WTC11 (cell line): Measurements from ENCODE around the gene LGMN. TPM values are rescaled to one million over a fixed set of nuclear protein-coding genes. Genes with fewer than 3 reads are reported as not detected.
A peak's percentile ranks its signal among the peaks of the same experiment; 100 is the strongest.

ENCODE experiments used
- ATAC-seq: fragments of 200-7000 bp; cut with Tn5 transposase; 2 replicates; pipeline ENCODE4 v1.10.0; 2021; ENCODE audit warnings: mild to moderate bottlenecking, moderate library complexity
- CTCF ChIA-PET: fragments of 300-600 bp; sonication (Branson Sonifier 250); formaldehyde crosslinking; loops from one replicate; lab custom pipeline; 2021; ENCODE audit warnings: antibody characterized with exemption; lab: Charles Lee
- POLR2A ChIA-PET: fragments of 350-600 bp; sonication (Branson Sonifier 250); formaldehyde crosslinking; loops from one replicate; lab custom pipeline; 2021; ENCODE audit warnings: antibody characterized with exemption; lab: Charles Lee
- DNase-seq: peaks from one replicate; pipeline ENCODE4 v3.0.0; 2021; ENCODE audit warnings: low spot score
- H3K27ac Mint-ChIP-seq: 2 replicates; pipeline ENCODE4 v1.8.0; 2021; ENCODE audit warnings: mixed read lengths
- H3K27me3 Mint-ChIP-seq: 2 replicates; pipeline ENCODE4 v1.8.0; 2021; ENCODE audit warnings: low read depth, mild to moderate bottlenecking, moderate library complexity, mixed read lengths
- H3K36me3 Mint-ChIP-seq: 2 replicates; pipeline ENCODE4 v1.8.0; 2021; ENCODE audit warnings: mixed read lengths
- H3K4me1 Mint-ChIP-seq: 2 replicates; pipeline ENCODE4 v1.8.0; 2022; ENCODE audit warnings: mixed read lengths
- H3K4me3 Mint-ChIP-seq: 2 replicates; pipeline ENCODE4 v1.8.0; 2021; ENCODE audit warnings: mild to moderate bottlenecking, moderate library complexity, mixed read lengths
- H3K9me3 Mint-ChIP-seq: 2 replicates; pipeline ENCODE4 v1.8.0; 2021; ENCODE audit warnings: mixed read lengths
- ARID4B ChIP-seq: sonication (generic); formaldehyde crosslinking; IDR thresholded peaks from 2 replicates; pipeline ENCODE4 v1.8.0; 2023; ENCODE audit warnings: missing genetic modification reagents, mild to moderate bottlenecking, borderline replicate concordance
- ATF2 ChIP-seq: sonication (generic); formaldehyde crosslinking; IDR thresholded peaks from 2 replicates; pipeline ENCODE4 v1.8.1; 2022; ENCODE audit warnings: low read depth, missing genetic modification reagents, borderline replicate concordance
- CREM ChIP-seq: sonication (generic); formaldehyde crosslinking; IDR thresholded peaks from 2 replicates; pipeline ENCODE4 v1.8.1; 2022; ENCODE audit warnings: mild to moderate bottlenecking, missing genetic modification reagents, moderate library complexity
- FOXJ3 ChIP-seq: sonication (generic); formaldehyde crosslinking; IDR thresholded peaks from 2 replicates; pipeline ENCODE4 v1.9.0; 2021; ENCODE audit warnings: missing genetic modification reagents, mild to moderate bottlenecking, borderline replicate concordance
- FOXP1 ChIP-seq: sonication (generic); formaldehyde crosslinking; IDR thresholded peaks from 2 replicates; pipeline ENCODE4 v1.8.0; 2022; ENCODE audit warnings: missing genetic modification reagents, mild to moderate bottlenecking, moderate library complexity, borderline replicate concordance
- GABPB1 ChIP-seq: sonication (generic); formaldehyde crosslinking; IDR thresholded peaks from 2 replicates; pipeline ENCODE4 v1.8.1; 2023; ENCODE audit warnings: mild to moderate bottlenecking, missing genetic modification reagents
- IRF2 ChIP-seq: sonication (generic); formaldehyde crosslinking; IDR thresholded peaks from 2 replicates; pipeline ENCODE4 v1.8.0; 2022; ENCODE audit warnings: low read depth, missing genetic modification reagents, borderline replicate concordance
- JAZF1 ChIP-seq: fragments of 250-450 bp; sonication (Bioruptor Pico); IDR thresholded peaks from 2 replicates; pipeline ENCODE4 v1.9.0; 2021; ENCODE audit warnings: moderate library complexity, mild to moderate bottlenecking, inconsistent platforms
- MYBL2 ChIP-seq: sonication (generic); formaldehyde crosslinking; IDR thresholded peaks from 2 replicates; pipeline ENCODE4 v1.8.1; 2023; ENCODE audit warnings: mild to moderate bottlenecking, moderate library complexity, missing genetic modification reagents
- PRRX2 ChIP-seq: fragments of 250-450 bp; sonication (Bioruptor Pico); IDR thresholded peaks from 2 replicates; pipeline ENCODE4 v1.8.0; 2021; ENCODE audit warnings: mild to moderate bottlenecking
- TEAD1 ChIP-seq: sonication (generic); formaldehyde crosslinking; IDR thresholded peaks from 2 replicates; pipeline ENCODE4 v1.8.0; 2022; ENCODE audit warnings: mild to moderate bottlenecking, missing genetic modification reagents
- ZBTB43 ChIP-seq: sonication (generic); formaldehyde crosslinking; IDR thresholded peaks from 2 replicates; pipeline ENCODE4 v1.8.1; 2023; ENCODE audit warnings: mild to moderate bottlenecking, missing genetic modification reagents
- ZNF121 ChIP-seq: sonication (generic); formaldehyde crosslinking; IDR thresholded peaks from 2 replicates; pipeline ENCODE4 v1.8.0; 2023; ENCODE audit warnings: missing genetic modification reagents
- ZNF317 ChIP-seq: sonication (generic); formaldehyde crosslinking; IDR thresholded peaks from 2 replicates; pipeline ENCODE4 v1.8.1; 2023; ENCODE audit warnings: low read depth, mild to moderate bottlenecking, moderate library complexity, missing genetic modification reagents, borderline replicate concordance
- ZNF425 ChIP-seq: fragments of 250-450 bp; sonication (Bioruptor Pico); conservative IDR thresholded peaks from 2 replicates; pipeline ENCODE4 v1.9.0; 2021; ENCODE audit warnings: mild to moderate bottlenecking
- ZNF671 ChIP-seq: fragments of 250-450 bp; sonication (Bioruptor Pico); IDR thresholded peaks from 2 replicates; pipeline ENCODE4 v1.8.0; 2021; ENCODE audit warnings: mild to moderate bottlenecking
- ZSCAN18 ChIP-seq: fragments of 250-450 bp; sonication (Bioruptor Pico); IDR thresholded peaks from 2 replicates; pipeline ENCODE4 v2.1.2; 2022; ENCODE audit warnings: mild to moderate bottlenecking, moderate library complexity
- total RNA-seq: library from RNA; stranded (reverse); gene quantifications from 3 replicates; pipeline ENCODE4 v1.2.3, GENCODE V29; 2021

Gene LGMN
- total RNA-seq, 1 experiment from 2014 or later = 55.7 TPM

GRCh38 chr14:92665661-92666110 lies 82.7 kb downstream of the LGMN start:
- Mint-ChIP-seq H3K36me3 (no peaks in the 10 kb centered on the region; the same call in 1 of the 2 replicates), H3K27me3 (no peaks in the 10 kb centered on the region; the same call in 1 of the 2 replicates), H3K4me3 (no peak overlapping the region), H3K27ac (no peak overlapping the region), H3K9me3 (no peaks in the 10 kb centered on the region), H3K4me1 (peaks cover 14% of the 10 kb centered on the region)
- TF ChIP-seq PRRX2 (no peak), ZBTB43 (CRISPR knock-in tag) (no peak), ATF2 (no peak), ZNF425 (CRISPR knock-in tag) (no peak), ARID4B (CRISPR knock-in tag) (no peak), ZSCAN18 (CRISPR knock-in tag) (no peak), GABPB1 (CRISPR knock-in tag) (no peak), TEAD1 (CRISPR knock-in tag) (no peak), IRF2 (no peak), ZNF317 (CRISPR knock-in tag) (no peak), JAZF1 (no peak), CREM (CRISPR knock-in tag) (no peak), FOXP1 (CRISPR knock-in tag) (no peak), ZNF671 (CRISPR knock-in tag) (no peak), ZNF121 (no peak), FOXJ3 (CRISPR knock-in tag) (no peak), MYBL2 (CRISPR knock-in tag) (no peak)
- DNase-seq (no peak), ATAC-seq (peak; percentile 68)
- ChIA-PET CTCF (interaction anchor here (1.5 kb wide), 2 partner anchors 15 to 21 kb away, joined by 3 to 5 read pairs; no protein-coding TSS in a partner anchor), POLR2A (no interaction called here)
